ENCODE results near the gene IGSF9. TPM values are rescaled to one million over a fixed set of nuclear protein-coding genes. Genes with fewer than 3 reads are reported as not detected.
"Not testable (repeated sequence)": the region's sequence is repeated elsewhere in the genome, so short reads cannot be mapped to it uniquely, and the experiment has no call there.

IGSF9 gene
- total RNA-seq, 1 donor from 2014 or later, result 12.4 TPM

- DNase-seq (ENCODE audit: low spot score), result no peak
Observed at GRCh38 chr1:159921251-159921650, 24.2 kb downstream of the IGSF9 start.

- DNase-seq (ENCODE audit: low spot score), result no peak
Observed at GRCh38 chr1:159920651-159921050, 24.8 kb downstream of the IGSF9 start.

- DNase-seq (ENCODE audit: low spot score), result no peak
Observed at GRCh38 chr1:159920202-159920601, 25.2 kb downstream of the IGSF9 start.

- no peak for DNase-seq (ENCODE audit: low spot score)
Observed at GRCh38 chr1:159919236-159919865, 26.1 kb downstream of the IGSF9 start.

GRCh38 chr1:159918352-159919200 is 26.8 kb downstream of the IGSF9 start:
- DNase-seq (ENCODE audit: low spot score), result no peak

GRCh38 chr1:159917533-159918351 is 27.7 kb downstream of the IGSF9 start:
- peak; percentile 40 for DNase-seq (ENCODE audit: low spot score)

GRCh38 chr1:159916242-159917051 is 29.0 kb downstream of the IGSF9 start:
- DNase-seq (ENCODE audit: low spot score), result peak; percentile 51

- DNase-seq (ENCODE audit: low spot score), result no peak
Observed at GRCh38 chr1:159915571-159916241, 29.7 kb downstream of the IGSF9 start.

GRCh38 chr1:159914252-159915018 is 31.0 kb downstream of the IGSF9 start:
- no peak for DNase-seq (ENCODE audit: low spot score)

- DNase-seq (ENCODE audit: low spot score), result peak; percentile 60
Observed at GRCh38 chr1:159913451-159914192, 31.8 kb downstream of the IGSF9 start.

GRCh38 chr1:159911326-159912070 is 33.9 kb downstream of the IGSF9 start:
- DNase-seq (ENCODE audit: low spot score), result no peak

GRCh38 chr1:159908031-159908940 is 37.1 kb downstream of the IGSF9 start:
- DNase-seq (ENCODE audit: low spot score), result no peak

- no peak for DNase-seq (ENCODE audit: low spot score)
Observed at GRCh38 chr1:159906960-159907359, 38.5 kb downstream of the IGSF9 start.

- DNase-seq (ENCODE audit: low spot score), result not testable (repeated sequence)
Observed at GRCh38 chr1:159904036-159904435, 41.4 kb downstream of the IGSF9 start.

GRCh38 chr1:159902541-159902940 is 42.9 kb downstream of the IGSF9 start:
- no peak for DNase-seq (ENCODE audit: low spot score)

- DNase-seq (ENCODE audit: low spot score), result no peak
Observed at GRCh38 chr1:159900755-159901360, 44.6 kb downstream of the IGSF9 start.

- peak; percentile 87 for DNase-seq (ENCODE audit: low spot score)
Observed at GRCh38 chr1:159900086-159900680, 45.2 kb downstream of the IGSF9 start, which contains the start of gene CFAP45. TSS of gene CFAP45 (minus strand) at chr1:159900165. CDS start at chr1:159900098, 67 bp downstream.
